Measurements from ENCODE around the gene STRA8.

The STRA8 gene

GRCh38 chr7:135200821-135201331, 32.8 kb upstream of the STRA8 start:
- Histone ChIP-seq H2AFZ (no peak overlapping the region), H3K9ac (no peak overlapping the region), H3K27me3 (ENCODE audit: control insufficient read depth, insufficient read depth, low read length) (no peaks in the 10 kb centered on the region), H3K36me3 (ENCODE audit: control insufficient read depth, insufficient read depth, low read length) (no peaks in the 10 kb centered on the region), H3K79me2 (no peaks in the 10 kb centered on the region), H3K27ac (no peak overlapping the region), H3K9me3 (ENCODE audit: control insufficient read depth, low read length) (no peaks in the 10 kb centered on the region), H3K4me3 (ENCODE audit: low read depth, low read length) (no peak overlapping the region), H3K4me2 (ENCODE audit: low read length) (no peak overlapping the region), H3K4me1 (peaks cover 4% of the 10 kb centered on the region)
- TF ChIP-seq, protein P1, sequence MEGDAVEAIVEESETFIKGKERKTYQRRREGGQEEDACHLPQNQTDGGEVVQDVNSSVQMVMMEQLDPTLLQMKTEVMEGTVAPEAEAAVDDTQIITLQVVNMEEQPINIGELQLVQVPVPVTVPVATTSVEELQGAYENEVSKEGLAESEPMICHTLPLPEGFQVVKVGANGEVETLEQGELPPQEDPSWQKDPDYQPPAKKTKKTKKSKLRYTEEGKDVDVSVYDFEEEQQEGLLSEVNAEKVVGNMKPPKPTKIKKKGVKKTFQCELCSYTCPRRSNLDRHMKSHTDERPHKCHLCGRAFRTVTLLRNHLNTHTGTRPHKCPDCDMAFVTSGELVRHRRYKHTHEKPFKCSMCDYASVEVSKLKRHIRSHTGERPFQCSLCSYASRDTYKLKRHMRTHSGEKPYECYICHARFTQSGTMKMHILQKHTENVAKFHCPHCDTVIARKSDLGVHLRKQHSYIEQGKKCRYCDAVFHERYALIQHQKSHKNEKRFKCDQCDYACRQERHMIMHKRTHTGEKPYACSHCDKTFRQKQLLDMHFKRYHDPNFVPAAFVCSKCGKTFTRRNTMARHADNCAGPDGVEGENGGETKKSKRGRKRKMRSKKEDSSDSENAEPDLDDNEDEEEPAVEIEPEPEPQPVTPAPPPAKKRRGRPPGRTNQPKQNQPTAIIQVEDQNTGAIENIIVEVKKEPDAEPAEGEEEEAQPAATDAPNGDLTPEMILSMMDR (IDR thresholded peaks at IDR 0.05), result no peak

GRCh38 chr7:135201350-135201749, 32.3 kb upstream of the STRA8 start:
- Histone ChIP-seq H3K27ac (no peak overlapping the region), H3K4me3 (ENCODE audit: low read depth, low read length) (no peak overlapping the region), H3K9me3 (ENCODE audit: control insufficient read depth, low read length) (no peaks in the 10 kb centered on the region), H3K27me3 (ENCODE audit: control insufficient read depth, insufficient read depth, low read length) (no peaks in the 10 kb centered on the region), H3K36me3 (ENCODE audit: control insufficient read depth, insufficient read depth, low read length) (no peaks in the 10 kb centered on the region), H3K4me1 (peaks cover 4% of the 10 kb centered on the region), H3K79me2 (no peaks in the 10 kb centered on the region), H3K4me2 (ENCODE audit: low read length) (no peak overlapping the region), H3K9ac (no peak overlapping the region), H2AFZ (no peak overlapping the region)
- TF ChIP-seq, protein P1 (IDR thresholded peaks at IDR 0.05), result no peak

DNA sequence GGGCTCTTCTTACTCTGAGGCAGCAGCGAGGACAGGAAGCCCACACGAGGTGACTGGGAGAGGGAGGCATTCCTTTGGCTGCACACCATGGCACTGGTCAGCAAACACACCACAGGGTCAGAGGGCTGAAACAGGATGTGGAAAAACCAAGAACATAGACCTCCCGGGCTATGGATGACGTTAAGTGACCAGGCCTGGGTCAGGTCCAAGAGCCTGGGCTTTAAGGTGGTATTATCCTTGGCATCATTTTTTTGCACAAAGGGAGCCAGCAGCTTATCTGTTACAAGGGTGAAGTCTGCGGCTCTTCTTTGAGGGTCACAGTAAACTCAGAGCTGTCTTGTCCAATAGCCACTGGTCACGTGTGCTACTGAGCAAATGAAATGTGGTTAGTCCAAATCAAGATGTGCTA, 29.3 kb upstream of the STRA8 start:
- no peak overlapping the region for H2AFZ ChIP-seq
- H3K27ac ChIP-seq, result no peak overlapping the region
- H3K27me3 ChIP-seq (ENCODE audit: control insufficient read depth, insufficient read depth, low read length), result no peaks in the 10 kb centered on the region
- no peaks in the 10 kb centered on the region for H3K36me3 ChIP-seq (ENCODE audit: control insufficient read depth, insufficient read depth, low read length)
- no peak overlapping the region for H3K9ac ChIP-seq
- H3K4me2 ChIP-seq (ENCODE audit: low read length), result no peak overlapping the region
- H3K4me3 ChIP-seq (ENCODE audit: low read depth, low read length), result no peak overlapping the region
- peaks cover 4% of the 10 kb centered on the region for H3K4me1 ChIP-seq
- H3K9me3 ChIP-seq (ENCODE audit: control insufficient read depth, low read length), result no peaks in the 10 kb centered on the region
- TF ChIP-seq, protein P1 (IDR thresholded peaks at IDR 0.05), result no peak
- H3K79me2 ChIP-seq, result no peaks in the 10 kb centered on the region

DNA sequence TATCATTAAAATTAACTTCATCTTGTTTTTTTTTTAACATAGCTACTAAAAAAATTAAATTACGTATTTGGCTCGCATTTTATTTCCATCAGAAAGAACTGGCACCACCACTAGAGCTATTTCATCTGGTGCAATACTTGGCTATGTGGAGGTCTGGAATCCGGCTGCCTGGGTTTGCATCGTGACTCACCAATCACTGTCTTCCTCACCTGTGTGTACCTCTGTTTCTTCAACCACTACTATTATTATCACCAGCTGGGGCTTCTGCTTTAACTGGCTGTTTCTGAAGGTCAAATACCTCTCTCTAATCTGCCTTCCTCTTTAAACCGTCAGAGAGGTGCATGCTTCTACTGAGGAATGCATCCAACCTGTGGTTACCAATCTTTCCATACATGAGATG, 28.8 kb upstream of the STRA8 start:
- H3K9me3 ChIP-seq (ENCODE audit: control insufficient read depth, low read length), result no peaks in the 10 kb centered on the region
- no peaks in the 10 kb centered on the region for H3K36me3 ChIP-seq (ENCODE audit: control insufficient read depth, insufficient read depth, low read length)
- no peaks in the 10 kb centered on the region for H3K79me2 ChIP-seq
- H3K27ac ChIP-seq, result no peak overlapping the region
- H2AFZ ChIP-seq, result no peak overlapping the region
- H3K4me1 ChIP-seq, result peaks cover 4% of the 10 kb centered on the region
- H3K9ac ChIP-seq, result no peak overlapping the region
- H3K4me3 ChIP-seq (ENCODE audit: low read depth, low read length), result no peak overlapping the region
- TF ChIP-seq, protein P1 (IDR thresholded peaks at IDR 0.05), result no peak
- H3K27me3 ChIP-seq (ENCODE audit: control insufficient read depth, insufficient read depth, low read length), result no peaks in the 10 kb centered on the region
- H3K4me2 ChIP-seq (ENCODE audit: low read length), result no peak overlapping the region

DNA sequence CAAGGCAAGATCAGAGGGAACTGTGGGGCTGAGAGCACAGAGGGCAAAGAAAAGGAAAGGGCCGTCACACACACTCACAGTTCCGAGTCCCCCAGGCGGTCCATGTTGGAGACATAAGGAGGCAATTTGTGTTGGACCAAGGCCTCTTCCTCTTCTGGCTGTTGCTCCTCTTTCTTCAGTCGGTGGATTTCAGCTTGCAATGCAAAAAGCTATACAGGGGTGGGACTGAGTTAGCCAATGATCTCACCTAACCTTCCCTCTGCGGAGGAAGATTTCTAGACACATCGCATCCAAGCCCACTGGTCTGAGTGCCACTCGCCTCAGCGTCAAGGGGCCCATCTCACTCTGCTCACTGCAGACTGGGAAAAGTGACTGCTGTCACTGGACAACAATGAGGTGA, 27.8 kb upstream of the STRA8 start:
- H3K4me3 ChIP-seq (ENCODE audit: low read depth, low read length), result no peak overlapping the region
- no peak overlapping the region for H3K27ac ChIP-seq
- no peak overlapping the region for H3K4me2 ChIP-seq (ENCODE audit: low read length)
- no peak overlapping the region for H3K9ac ChIP-seq
- no peaks in the 10 kb centered on the region for H3K27me3 ChIP-seq (ENCODE audit: control insufficient read depth, insufficient read depth, low read length)
- H3K9me3 ChIP-seq (ENCODE audit: control insufficient read depth, low read length), result no peaks in the 10 kb centered on the region
- TF ChIP-seq, protein P1 (IDR thresholded peaks at IDR 0.05), result no peak
- H3K79me2 ChIP-seq, result no peaks in the 10 kb centered on the region
- no peaks in the 10 kb centered on the region for H3K36me3 ChIP-seq (ENCODE audit: control insufficient read depth, insufficient read depth, low read length)
- no peak overlapping the region for H2AFZ ChIP-seq
- peaks cover 4% of the 10 kb centered on the region for H3K4me1 ChIP-seq

Measured in parathyroid adenoma (tissue), 2 donors.